ENCODE data around the gene ABHD8. TPM values are rescaled to one million over a fixed set of nuclear protein-coding genes. Genes with fewer than 3 reads are reported as not detected.
A peak's percentile ranks its signal among the peaks of the same experiment; 100 is the strongest.

ABHD8 gene
- total and polyA plus RNA-seq, 2 of the 13 experiments (the other 11 are each of a cell fraction or from before 2014, with no cell fraction given): 6.3 to 7.2 TPM

- TF ChIP-seq MXD1 (CRISPR knock-in tag; IDR thresholded peaks at IDR 0.05) (no peak), ATF6 (CRISPR knock-in tag; conservative IDR thresholded peaks at IDR 0.05) (no peak), ATF1 (CRISPR knock-in tag; IDR thresholded peaks at IDR 0.05) (no peak), ZNF839 (CRISPR knock-in tag; IDR thresholded peaks at IDR 0.05; ENCODE audit: borderline replicate concordance) (peak; percentile 58; the same call in 1 of the 2 replicates), KLF12 (CRISPR knock-in tag; IDR thresholded peaks at IDR 0.05; ENCODE audit: borderline replicate concordance) (no peak), ZNF10 (CRISPR knock-in tag; IDR thresholded peaks at IDR 0.05; ENCODE audit: borderline replicate concordance, low read depth) (no peak), NFIC (IDR thresholded peaks at IDR 0.05; ENCODE audit: low read length) (no peak), ELK4 (CRISPR knock-in tag; IDR thresholded peaks at IDR 0.05; ENCODE audit: borderline replicate concordance) (no peak), GRHL1 (CRISPR knock-in tag; conservative IDR thresholded peaks at IDR 0.05) (no peak), TEAD3 (CRISPR knock-in tag; optimal IDR thresholded peaks at IDR 0.05; ENCODE audit: borderline replicate concordance) (peak; percentile 30), KDM5B (CRISPR knock-in tag; IDR thresholded peaks at IDR 0.05; ENCODE audit: borderline replicate concordance) (peak; percentile 76; the same call in 1 of the 2 replicates), UBTF (CRISPR knock-in tag; IDR thresholded peaks at IDR 0.05) (peak; percentile 80), ZNF841 (CRISPR knock-in tag; IDR thresholded peaks at IDR 0.05; ENCODE audit: borderline replicate concordance) (no peak), SPEN (CRISPR knock-in tag; IDR thresholded peaks at IDR 0.05; ENCODE audit: low read depth) (0 out of 2 replicates have a peak, but pooled peaks have one; percentile 63), FOXO4 (CRISPR knock-in tag; conservative IDR thresholded peaks at IDR 0.05) (no peak), TEAD2 (CRISPR knock-in tag; IDR thresholded peaks at IDR 0.05) (no peak), EHMT2 (IDR thresholded peaks at IDR 0.05; ENCODE audit: borderline replicate concordance, low read depth, low read length) (no peak), ZNF749 (CRISPR knock-in tag; IDR thresholded peaks at IDR 0.05; ENCODE audit: borderline replicate concordance) (no peak), PHF5A (CRISPR knock-in tag; IDR thresholded peaks at IDR 0.05; ENCODE audit: low read depth, unreplicated experiment) (no peak), ZNF761 (CRISPR knock-in tag; conservative IDR thresholded peaks at IDR 0.05) (0 out of 2 replicates have a peak, but pooled peaks have one; percentile 38)
Measured at GRCh38 chr19:17282488-17283125, 20.6 kb downstream of the ABHD8 start (continued).
